ENCODE data around the gene DDX28.

GRCh38 chr16:68041783-68042182 lies 18.8 kb upstream of the DDX28 start:
- no peak for TF ChIP-seq CTCF (IDR thresholded peaks at IDR 0.05; ENCODE audit: control extremely low read depth in 1 of 3, insufficient read depth in 1 of 3, low read depth in 1 of 3, low read length in 3 of 3)
- TF ChIP-seq EZH2 (IDR thresholded peaks at IDR 0.05; ENCODE audit: low read depth, low read length, severe bottlenecking) = no peak
- TF ChIP-seq RNF2 (IDR thresholded peaks at IDR 0.05; ENCODE audit: borderline replicate concordance, low read depth, low read length, missing control alignments, poor library complexity, severe bottlenecking) = no peak
- TF ChIP-seq USF2 (IDR thresholded peaks at IDR 0.05; ENCODE audit: low read length) = no peak
- no peak for TF ChIP-seq RAD21 (IDR thresholded peaks at IDR 0.05 in 1 of 2, conservative IDR thresholded peaks at IDR 0.05 in 1 of 2; ENCODE audit: low read depth in 2 of 2, low read length in 2 of 2)
- TF ChIP-seq TEAD4 (IDR thresholded peaks at IDR 0.05; ENCODE audit: low read depth, low read length) = no peak
